ENCODE measurements around the gene SRRM3.

SRRM3 gene

GRCh38 chr7:76327610-76328009, 125.9 kb downstream of the SRRM3 start:
- Histone ChIP-seq H3K9me3 (ENCODE audit: control insufficient read depth, insufficient read depth, low read depth, low read length) (no peaks in the 10 kb centered on the region), H3K4me3 (ENCODE audit: low read depth, low read length) (no peak overlapping the region), H3K36me3 (ENCODE audit: control insufficient read depth in 2 of 2, insufficient read depth in 1 of 2, low read length in 2 of 2) (peaks cover 20 to 51% of the 10 kb centered on the region in 2 experiments), H3K4me1 (ENCODE audit: control insufficient read depth, insufficient read depth, low read length) (0 out of 2 replicates have a peak, but pooled peaks cover 5% of the 10 kb centered on the region), H3K27ac (ENCODE audit: extremely low read depth, low read depth, low read length) (no peak overlapping the region)
- POLR2A ChIA-PET = interaction anchor here (0.9 to 2.2 kb wide), 2 partner anchors 8 to 10 kb away, joined by 3 to 6 read pairs; no protein-coding TSS in a partner anchor
- no peak for TF ChIP-seq GLIS1 (tag by site-specific recombination; IDR thresholded peaks at IDR 0.05)
- TF ChIP-seq MYNN (tag by site-specific recombination; IDR thresholded peaks at IDR 0.05; ENCODE audit: borderline replicate concordance) = peak; percentile 64; the same call in 1 of the 2 replicates
- CTCF ChIA-PET = interaction anchor here (0.7 to 1.0 kb wide), 2 partner anchors 11 to 298 kb away, joined by 3 to 4 read pairs; no protein-coding TSS in a partner anchor

DNA sequence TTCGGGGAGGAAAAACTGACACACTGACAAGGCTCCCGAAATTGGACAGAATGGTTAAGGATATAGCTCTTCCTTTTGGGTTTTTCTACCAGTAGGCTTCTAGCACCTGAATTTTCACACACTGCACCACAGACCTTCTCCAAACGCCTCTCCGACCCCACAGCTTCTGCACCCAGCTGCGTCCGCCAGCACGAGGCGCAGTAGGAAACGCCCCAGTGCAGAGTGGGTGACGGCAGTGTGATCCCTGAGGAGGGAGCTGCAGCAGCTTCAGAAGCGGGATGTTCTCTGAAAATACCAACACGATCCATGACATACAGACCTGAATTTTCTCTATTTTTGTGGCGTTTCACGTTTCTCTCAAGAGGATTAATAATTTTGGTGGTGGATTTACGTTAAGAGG, 126.7 kb downstream of the SRRM3 start:
- Histone ChIP-seq H3K4me3 (ENCODE audit: low read depth, low read length) (no peak overlapping the region), H3K9me3 (ENCODE audit: control insufficient read depth, insufficient read depth, low read depth, low read length) (no peaks in the 10 kb centered on the region), H3K36me3 (ENCODE audit: control insufficient read depth in 2 of 2, insufficient read depth in 1 of 2, low read length in 2 of 2) (peaks cover 20 to 51% of the 10 kb centered on the region in 2 experiments), H3K27ac (ENCODE audit: extremely low read depth, low read depth, low read length) (no peak overlapping the region), H3K4me1 (ENCODE audit: control insufficient read depth, insufficient read depth, low read length) (0 out of 2 replicates have a peak, but pooled peaks cover 5% of the 10 kb centered on the region)
- TF ChIP-seq ZNF266 (tag by site-specific recombination; IDR thresholded peaks at IDR 0.05; ENCODE audit: low read depth) = no peak
- TF ChIP-seq ZNF501 (tag by site-specific recombination; IDR thresholded peaks at IDR 0.05) = no peak
- TF ChIP-seq ZNF140 (tag by site-specific recombination; IDR thresholded peaks at IDR 0.05) = no peak
- TF ChIP-seq ZNF558 (tag by site-specific recombination; IDR thresholded peaks at IDR 0.05) = no peak
- no peak for TF ChIP-seq HOXC10 (CRISPR knock-in tag; IDR thresholded peaks at IDR 0.05)
- ChIA-PET CTCF (no interaction called here), POLR2A (interaction anchor here (0.9 to 2.2 kb wide), 2 partner anchors 9 to 10 kb away, joined by 3 to 6 read pairs; no protein-coding TSS in a partner anchor)

DNA sequence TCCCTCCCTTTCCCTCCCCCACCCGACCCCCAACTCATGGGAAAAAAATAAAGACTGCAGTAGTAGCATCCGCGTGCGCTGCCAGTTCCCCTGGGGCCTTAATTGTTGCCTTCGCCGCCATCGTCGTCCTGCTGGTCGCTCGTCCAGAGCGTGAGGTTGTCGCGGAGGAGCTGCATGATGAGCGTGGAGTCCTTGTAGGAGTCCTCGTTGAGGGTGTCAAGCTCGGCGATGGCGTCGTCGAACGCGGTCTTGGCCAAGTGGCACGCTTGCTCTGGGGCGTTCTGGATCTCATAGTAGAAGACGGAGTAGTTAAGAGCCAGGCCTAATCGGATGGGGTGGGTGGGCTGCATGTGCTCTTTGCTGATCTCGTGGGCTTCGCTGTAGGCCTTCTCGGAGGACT, 127.8 kb downstream of the SRRM3 start:
- ChIA-PET POLR2A (interaction anchor here (0.6 kb wide), 1 partner anchor 266 kb away, joined by 5 read pairs; no protein-coding TSS in a partner anchor), CTCF (no interaction called here)
- Histone ChIP-seq H3K9me3 (ENCODE audit: control insufficient read depth, insufficient read depth, low read depth, low read length) (no peaks in the 10 kb centered on the region), H3K36me3 (ENCODE audit: control insufficient read depth in 2 of 2, insufficient read depth in 1 of 2, low read length in 2 of 2) (peaks cover 20 to 51% of the 10 kb centered on the region in 2 experiments), H3K4me1 (ENCODE audit: control insufficient read depth, insufficient read depth, low read length) (0 out of 2 replicates have a peak, but pooled peaks cover 8% of the 10 kb centered on the region), H3K4me3 (ENCODE audit: low read depth, low read length) (no peak overlapping the region), H3K27ac (ENCODE audit: extremely low read depth, low read depth, low read length) (no peak overlapping the region)
- no peak for TF ChIP-seq KLF7 (tag by site-specific recombination; IDR thresholded peaks at IDR 0.05; ENCODE audit: borderline replicate concordance)
- TF ChIP-seq PRDM10 (tag by site-specific recombination; IDR thresholded peaks at IDR 0.05) = no peak
- no peak for TF ChIP-seq ZFP69B (tag by site-specific recombination; IDR thresholded peaks at IDR 0.05)
- no peak for TF ChIP-seq ZNF449 (tag by site-specific recombination; IDR thresholded peaks at IDR 0.05)
- TF ChIP-seq ZIC2 (tag by site-specific recombination; IDR thresholded peaks at IDR 0.05) = no peak
- TF ChIP-seq ZNF211 (tag by site-specific recombination; IDR thresholded peaks at IDR 0.05; ENCODE audit: low read depth) = no peak
- TF ChIP-seq ZNF658 (tag by site-specific recombination; IDR thresholded peaks at IDR 0.05) = no peak
- TF ChIP-seq ZNF155 (tag by site-specific recombination; IDR thresholded peaks at IDR 0.05) = no peak
- TF ChIP-seq ZNF157 (tag by site-specific recombination; IDR thresholded peaks at IDR 0.05) = no peak
- TF ChIP-seq ZXDB (tag by site-specific recombination; IDR thresholded peaks at IDR 0.05) = no peak
- no peak for TF ChIP-seq ZFP3 (tag by site-specific recombination; IDR thresholded peaks at IDR 0.05; ENCODE audit: low read depth)
- no peak for TF ChIP-seq ATF2 (tag by site-specific recombination; IDR thresholded peaks at IDR 0.05; ENCODE audit: low read depth)
- no peak for TF ChIP-seq ZNF837 (tag by site-specific recombination; IDR thresholded peaks at IDR 0.05)
- no peak for TF ChIP-seq ZNF292 (tag by site-specific recombination; IDR thresholded peaks at IDR 0.05; ENCODE audit: borderline replicate concordance, low read depth)
- TF ChIP-seq ZNF776 (tag by site-specific recombination; IDR thresholded peaks at IDR 0.05; ENCODE audit: borderline replicate concordance) = no peak
- no peak for TF ChIP-seq ZNF202 (tag by site-specific recombination; IDR thresholded peaks at IDR 0.05; ENCODE audit: borderline replicate concordance)
- no peak for TF ChIP-seq HOXC10 (CRISPR knock-in tag; IDR thresholded peaks at IDR 0.05)
- no peak for TF ChIP-seq ZNF639 (tag by site-specific recombination; IDR thresholded peaks at IDR 0.05)

All from HEK293 (cell line).